ENCODE results near the gene CASTOR1.

CASTOR1 gene

DNA sequence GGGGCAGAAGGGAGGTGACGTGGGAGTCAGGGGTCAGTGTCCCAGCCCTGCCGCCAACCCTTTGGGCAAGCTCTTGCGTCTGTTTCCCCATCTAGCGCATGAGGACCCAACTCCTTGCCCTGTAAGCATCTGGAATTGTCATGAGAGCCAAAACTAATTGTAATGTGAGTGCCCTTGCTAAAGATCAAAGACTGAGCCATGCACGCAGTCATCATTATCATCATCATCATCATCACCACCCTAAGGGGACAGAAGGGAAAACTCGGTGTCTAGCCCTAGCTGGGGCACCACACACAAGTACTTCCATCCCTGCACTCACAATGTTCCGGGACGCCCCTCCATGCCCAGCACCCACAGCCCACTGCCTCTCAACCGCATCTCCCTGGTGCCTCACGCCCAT, 45.2 kb downstream of the CASTOR1 start:
- no peak for DNase-seq

DNA sequence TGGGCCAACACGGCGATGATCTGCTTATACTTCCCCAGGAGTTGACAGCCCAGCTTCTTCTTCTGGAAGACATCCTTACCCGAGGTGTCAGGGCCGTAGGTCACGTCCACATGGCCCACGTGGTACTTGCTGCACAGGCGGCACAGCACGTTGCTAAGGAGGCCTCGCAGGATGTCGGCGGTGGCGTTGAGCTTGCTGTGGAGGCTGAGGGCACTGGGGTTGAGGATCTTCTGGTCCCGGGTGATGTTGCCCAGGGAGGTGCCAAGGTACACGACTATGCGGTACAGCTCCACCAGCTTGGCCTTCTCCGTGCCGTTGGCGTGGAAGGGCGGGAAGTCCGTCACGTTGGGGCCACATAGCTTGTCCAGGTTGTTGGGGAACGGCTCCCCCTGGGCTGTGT, 45.6 kb downstream of the CASTOR1 start:
- no peak for DNase-seq

DNA sequence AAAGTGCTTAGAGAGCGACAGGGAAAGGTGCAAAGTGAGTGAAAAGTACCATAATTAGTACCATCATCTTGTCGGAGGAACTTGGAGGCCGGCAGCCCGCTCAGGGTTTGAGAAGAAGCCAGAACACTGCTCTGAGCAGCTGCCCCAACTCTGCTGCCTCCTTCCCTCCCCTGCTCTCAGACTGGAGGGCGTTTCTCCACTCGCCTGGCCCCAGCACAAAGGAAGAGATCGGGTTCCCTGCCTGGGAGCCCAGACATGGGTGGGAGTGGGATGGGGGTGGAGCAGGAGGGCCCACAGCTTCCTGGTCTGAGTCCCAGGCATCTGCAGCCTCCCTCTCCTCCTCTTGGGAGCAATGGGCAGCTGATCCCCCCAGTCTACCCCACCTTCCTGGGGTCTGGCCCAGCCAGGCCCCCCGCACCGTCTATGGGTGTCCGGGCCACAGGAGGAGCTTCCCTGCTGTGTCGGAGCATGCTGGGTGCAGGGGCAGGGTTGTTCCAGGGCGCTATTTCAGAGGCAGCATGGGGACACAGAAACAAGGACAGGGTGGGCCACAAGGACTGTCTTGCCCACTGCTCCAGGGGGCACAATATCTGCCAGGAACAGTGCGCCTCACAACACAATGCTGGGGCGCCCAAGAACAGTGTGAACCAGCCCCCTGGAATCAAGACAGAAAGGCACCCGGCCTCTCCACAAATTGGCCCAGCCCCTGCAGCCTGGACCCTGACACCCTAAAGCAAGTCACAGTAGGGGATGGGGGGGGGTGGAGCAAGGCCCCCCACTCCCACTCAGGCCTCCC, 47.5 kb downstream of the CASTOR1 start:
- no peak for DNase-seq

DNA sequence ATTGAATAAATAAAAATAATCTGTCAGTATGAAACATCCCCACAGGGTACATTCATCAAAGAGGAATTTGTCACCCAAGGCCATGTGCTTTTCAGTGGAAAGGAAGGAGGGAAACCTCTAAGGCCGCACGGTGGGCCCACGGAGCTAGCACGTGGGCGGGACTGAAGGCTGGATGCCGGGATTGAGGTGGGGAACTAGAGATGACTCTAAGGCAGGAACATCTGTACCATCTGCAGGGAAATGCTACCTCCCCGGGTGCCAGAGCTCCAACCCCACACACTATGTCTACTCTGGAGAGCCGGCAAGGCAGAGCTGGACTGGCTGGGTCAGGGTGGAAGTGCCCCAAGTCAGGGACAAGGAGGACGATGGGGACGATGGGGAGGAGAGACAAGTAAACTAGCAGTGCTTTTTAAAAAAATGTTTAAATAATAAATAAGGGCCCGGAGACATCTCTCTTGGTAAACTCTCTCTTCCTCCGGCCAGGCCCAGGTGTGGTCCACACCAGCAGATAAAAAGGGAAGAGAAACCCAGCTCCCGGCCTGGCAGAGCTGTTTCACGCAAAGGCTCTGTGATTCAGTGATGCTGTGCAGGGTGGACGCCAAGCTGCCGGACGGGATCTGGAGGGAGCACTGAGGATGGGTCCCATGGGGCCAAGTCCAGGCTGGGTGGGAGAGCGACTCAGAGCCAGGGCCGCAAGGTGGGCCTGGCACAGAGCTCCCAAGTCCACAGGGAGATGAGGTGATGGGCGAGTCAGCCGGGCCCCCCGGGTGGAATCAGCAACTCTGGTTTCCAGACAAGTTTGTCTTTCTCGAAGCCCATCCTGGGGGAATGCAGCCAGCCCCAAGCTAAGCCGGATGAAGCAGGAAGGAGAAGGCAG, 48.5 kb downstream of the CASTOR1 start:
- DNase-seq, result no peak

DNA sequence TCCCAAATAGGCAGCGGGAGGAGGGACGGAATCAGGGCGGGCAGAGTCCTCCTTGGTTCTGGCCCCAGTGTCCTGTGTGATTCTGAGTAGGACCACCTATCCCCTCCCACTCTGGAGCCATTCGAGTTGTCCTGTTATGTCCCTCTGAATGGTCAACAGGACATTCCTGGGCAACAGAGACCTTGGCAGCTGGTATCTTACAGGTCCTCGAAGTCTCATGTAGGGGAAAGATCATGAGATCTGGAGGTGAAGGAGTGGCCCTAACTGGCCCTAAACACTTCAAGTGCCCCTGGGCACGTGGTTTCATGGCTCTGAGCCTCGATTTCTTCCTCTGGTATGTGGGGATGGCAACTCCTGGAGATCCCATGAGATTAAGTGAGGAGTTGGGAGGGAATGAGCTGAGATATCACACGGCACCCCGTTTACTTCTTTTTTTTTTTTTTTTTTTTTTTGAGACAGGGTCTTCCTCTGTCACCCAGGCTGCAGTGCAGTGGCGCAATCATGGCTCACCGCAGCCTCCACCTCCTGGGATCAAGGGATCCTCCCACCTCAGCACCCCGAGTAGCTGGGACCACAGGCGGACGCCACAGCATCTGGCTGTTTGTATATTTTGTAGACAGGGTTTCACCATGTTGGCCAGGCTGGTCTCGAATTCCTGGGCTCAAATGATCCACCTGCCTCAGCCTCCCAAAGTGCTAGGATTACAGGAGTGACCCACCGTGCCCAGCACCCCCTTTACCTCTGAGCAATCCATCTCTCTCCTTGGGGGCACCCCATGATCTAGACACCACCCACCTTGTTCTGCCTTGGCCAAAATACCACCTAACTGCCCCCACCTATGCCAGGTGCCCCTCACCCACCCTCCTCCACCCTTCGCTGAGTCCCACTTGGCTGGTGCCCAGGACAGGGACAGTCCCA, 49.6 kb downstream of the CASTOR1 start:
- DNase-seq, result no peak

DNA sequence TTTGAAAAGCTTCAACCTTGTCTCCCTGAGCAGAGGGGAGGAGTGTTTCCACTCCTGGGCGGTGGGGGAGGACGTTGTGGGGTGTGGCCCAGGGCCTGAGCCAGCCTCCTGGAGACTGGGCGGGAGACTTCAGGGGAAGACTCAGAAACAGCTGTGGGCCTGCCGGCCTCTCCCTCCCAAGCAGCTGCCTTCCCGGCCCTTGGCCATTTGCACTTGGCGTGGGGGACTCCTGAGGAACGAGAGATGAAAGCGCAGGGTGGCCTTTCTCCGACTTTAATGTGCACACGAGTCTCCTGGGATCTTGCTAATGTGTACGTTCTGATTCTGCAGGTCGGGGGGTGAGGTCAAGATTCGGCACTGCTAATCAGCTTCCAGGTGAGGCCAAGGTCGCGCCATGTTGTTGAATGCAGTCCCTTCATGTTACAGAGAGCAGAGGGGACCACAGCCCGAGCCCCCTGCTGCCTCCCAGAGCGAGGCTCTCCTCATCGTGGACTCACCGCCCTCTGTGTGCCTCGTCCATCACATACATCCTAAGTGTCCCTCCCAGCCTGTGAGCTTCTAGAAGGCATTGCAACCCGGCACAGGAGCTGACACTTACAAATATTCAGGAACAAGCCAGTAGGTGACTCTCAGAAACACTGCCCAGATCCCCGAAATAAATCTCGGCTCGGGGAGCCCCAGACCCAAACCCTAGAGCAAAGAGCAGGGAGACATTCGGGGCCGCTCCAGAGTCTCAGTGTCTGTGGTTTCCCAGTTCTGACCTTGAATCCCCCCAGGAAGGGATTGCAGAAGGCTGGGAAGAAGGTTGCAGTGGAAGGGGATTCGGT, 50.4 kb downstream of the CASTOR1 start:
- DNase-seq, result no peak

DNA sequence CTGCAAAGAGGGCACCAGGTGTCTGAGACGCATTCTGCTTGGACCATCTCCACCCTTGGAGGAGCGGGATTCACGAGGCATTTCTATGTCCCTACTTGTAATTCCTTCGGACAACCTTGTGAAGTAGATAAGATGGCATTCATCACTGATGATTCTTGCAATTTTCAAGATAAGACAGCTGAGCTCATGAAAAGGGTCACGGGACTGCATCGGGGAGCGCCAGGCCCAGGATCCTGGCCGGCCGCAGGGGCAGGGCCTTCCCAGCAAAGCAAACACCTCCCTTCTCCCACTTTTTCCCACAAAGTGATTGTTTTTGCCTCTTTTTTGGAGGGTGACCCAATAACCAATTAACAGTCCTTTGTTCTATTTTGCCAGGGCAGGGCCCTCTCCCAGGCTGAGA, 51.2 kb downstream of the CASTOR1 start:
- DNase-seq, result no peak

DNA sequence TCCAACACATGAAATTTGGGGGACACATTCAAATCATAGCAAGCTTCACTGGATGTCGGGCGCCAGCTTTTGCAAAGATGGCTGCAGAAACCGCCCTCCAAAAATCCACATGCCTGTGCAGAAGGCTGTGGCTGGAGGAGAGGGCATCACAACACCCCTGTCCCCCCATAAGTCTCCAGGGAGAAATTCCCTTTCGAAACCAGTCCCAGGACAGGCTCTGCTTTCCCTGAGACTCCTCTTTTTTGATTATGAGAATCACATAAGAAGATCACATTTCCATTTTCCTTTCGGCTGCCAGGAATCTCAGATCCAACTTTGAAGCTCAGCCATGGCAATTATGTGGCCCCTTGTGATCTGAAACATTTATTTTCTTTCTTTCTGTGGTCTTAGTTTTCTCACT, 52.4 kb downstream of the CASTOR1 start:
- no peak for DNase-seq

DNA sequence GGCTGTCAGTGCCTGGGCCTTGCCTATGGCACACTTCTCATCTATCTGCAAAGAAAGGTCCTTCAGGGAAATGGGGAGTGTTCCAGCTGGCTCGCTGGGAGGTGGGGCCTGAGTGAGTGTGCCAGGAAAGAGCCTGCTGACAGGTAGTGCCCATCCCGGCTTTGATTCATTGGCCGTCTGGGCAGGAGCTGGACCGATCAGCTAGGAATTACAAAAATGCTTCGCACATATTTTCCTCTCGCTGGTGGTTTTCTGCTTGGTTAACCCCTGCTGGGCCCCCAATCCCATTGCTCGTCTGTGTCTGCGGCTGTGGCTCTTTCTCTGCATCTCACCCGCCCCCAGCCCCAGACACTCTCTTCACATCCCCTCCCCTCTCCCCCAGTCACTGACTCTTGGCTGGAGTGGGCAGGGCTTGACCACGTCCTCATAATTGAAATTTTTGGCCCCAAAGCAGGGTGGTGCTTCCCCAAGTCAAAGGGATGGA, 53.6 kb downstream of the CASTOR1 start:
- DNase-seq, result no peak

Measured in NCI-H1436 treated with DMSO at 0.1 percent for 48 hours (cell line).